Upper lobe of left lung (tissue), 4 donors: ENCODE measurements around the gene PGK1.

Experiments used
- EP300 ChIP-seq, 4 donors: sonication (generic); formaldehyde crosslinking; IDR thresholded peaks; one replicate each; pipeline ENCODE4 v1.5.1; 2017; ENCODE audit warnings: antibody characterized with exemption in 4 of 4, control low read depth in 2 of 4
- POLR2A ChIP-seq, 4 donors: fragments of 450-650 bp; IDR thresholded peaks; one replicate each; pipeline ENCODE4 v1.5.1; 2016 to 2017; ENCODE audit warnings: antibody characterized with exemption in 4 of 4, mild to moderate bottlenecking in 2 of 4
- POLR2AphosphoS5 ChIP-seq, 2 donors: sonication (generic); formaldehyde crosslinking; IDR thresholded peaks; one replicate each; pipeline ENCODE4 v1.5.1; 2017; ENCODE audit warnings: antibody characterized with exemption in 2 of 2
- TF ChIP-seq, protein P1 (sequence below), 6 experiments: fragments of 450-650 bp in 4 of 6; fragments of 200-600 bp in 2 of 6; sonication (generic) in 2 of 6; IDR thresholded peaks; one replicate each; pipeline ENCODE4 v1.5.1; 2016 to 2019; ENCODE audit warnings: antibody characterized with exemption in 6 of 6

DNA sequence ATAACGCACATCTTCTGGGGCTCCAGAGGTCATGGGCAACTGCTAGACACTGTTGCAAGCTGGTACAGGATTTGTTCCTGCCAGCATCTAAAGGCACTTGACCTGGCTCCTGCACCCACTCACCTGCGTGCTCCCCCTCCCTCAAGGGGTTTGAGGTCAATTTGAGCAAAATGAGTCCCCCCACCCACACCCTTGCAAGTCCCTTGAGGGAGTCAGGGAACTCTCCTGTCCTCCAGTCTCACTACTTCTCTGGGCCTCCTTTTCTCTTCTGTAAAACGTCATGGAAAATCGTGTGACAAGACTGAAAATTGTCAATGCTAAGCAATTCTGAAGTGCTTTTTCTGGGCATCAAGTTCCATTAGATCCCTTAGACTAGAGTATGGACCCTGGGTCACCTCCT, 39.9 kb upstream of the PGK1 start:
- TF ChIP-seq, protein P1, sequence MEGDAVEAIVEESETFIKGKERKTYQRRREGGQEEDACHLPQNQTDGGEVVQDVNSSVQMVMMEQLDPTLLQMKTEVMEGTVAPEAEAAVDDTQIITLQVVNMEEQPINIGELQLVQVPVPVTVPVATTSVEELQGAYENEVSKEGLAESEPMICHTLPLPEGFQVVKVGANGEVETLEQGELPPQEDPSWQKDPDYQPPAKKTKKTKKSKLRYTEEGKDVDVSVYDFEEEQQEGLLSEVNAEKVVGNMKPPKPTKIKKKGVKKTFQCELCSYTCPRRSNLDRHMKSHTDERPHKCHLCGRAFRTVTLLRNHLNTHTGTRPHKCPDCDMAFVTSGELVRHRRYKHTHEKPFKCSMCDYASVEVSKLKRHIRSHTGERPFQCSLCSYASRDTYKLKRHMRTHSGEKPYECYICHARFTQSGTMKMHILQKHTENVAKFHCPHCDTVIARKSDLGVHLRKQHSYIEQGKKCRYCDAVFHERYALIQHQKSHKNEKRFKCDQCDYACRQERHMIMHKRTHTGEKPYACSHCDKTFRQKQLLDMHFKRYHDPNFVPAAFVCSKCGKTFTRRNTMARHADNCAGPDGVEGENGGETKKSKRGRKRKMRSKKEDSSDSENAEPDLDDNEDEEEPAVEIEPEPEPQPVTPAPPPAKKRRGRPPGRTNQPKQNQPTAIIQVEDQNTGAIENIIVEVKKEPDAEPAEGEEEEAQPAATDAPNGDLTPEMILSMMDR (IDR thresholded peaks at IDR 0.05) = no peak
- TF ChIP-seq POLR2AphosphoS5 (IDR thresholded peaks at IDR 0.05) = no peak
- TF ChIP-seq POLR2A (IDR thresholded peaks at IDR 0.05) = no peak
- TF ChIP-seq EP300 (IDR thresholded peaks at IDR 0.05) = no peak
